Measurements from ENCODE around the gene MYH14.

MYH14 gene

DNA sequence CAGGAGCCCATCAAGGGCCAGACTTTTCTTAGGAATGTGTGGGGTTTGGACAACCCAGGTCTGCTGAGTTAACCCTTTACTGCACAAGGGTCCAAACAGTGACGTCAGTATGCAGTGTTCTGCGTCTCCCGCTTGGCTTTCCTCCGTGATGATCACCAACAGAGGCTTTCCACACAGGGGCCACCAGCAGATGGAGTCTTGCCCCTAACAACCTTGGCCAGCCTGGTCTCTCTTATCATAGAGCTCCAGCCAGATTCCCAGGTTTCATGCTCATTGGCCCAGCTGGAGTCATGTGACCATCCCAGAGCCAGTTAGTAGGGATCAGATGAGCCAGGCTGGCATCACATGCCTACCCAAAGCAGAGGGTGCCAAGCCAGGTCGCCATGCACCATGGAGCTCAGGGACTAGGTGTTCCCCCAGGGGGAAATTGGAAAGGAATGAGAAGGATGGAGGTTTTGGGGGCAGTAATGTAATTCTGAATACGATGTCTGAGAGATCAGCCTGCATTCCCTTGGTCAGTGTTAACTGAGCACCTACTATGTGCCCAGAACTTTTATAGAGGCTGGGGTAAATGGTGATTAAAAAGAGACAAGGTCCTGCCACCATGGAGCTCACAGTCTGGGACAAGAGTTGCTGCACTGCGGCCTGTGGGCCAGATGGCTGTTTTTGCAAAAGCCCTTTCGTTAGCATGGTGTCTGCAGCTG is 61.2 kb downstream of the MYH14 start:
- no peak for DNase-seq

DNA sequence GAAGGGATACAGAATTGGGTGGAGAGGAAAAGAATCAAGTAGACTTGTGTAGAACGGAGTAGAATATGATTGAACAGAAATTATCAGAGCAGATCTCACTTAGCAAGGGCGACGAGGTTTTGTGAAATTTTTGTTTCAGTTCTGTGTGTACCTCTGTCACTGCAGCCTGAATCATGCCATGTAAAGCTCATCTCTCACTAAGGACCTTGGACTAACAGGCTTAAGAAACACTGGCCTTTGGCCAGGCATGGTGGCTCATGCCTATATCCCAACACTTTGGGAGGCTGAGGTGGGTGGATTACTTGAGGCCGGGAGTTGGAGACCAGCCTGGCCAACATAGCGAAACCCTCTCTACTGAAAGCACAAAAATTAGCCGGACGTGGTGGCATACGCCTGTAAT is 62.6 kb downstream of the MYH14 start:
- DNase-seq: no peak

DNA sequence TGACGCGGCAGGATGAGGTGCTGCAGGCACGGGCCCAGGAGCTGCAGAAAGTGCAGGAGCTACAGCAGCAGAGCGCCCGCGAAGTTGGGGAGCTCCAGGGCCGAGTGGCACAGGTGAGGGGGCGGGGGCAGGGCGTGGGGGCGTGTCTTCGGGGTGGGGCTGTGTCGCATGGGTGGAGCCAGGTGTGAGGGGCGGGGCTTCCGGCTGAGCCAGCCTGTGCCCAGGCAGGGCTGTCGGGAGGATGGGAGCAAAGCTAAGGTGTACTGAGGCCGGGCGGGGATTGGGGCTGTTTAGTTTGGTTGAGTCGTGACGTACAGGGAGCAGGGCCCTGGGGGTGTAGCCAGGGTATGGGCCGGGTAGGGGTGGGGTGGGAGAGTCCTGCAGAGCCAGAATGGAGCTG is 63.5 kb downstream of the MYH14 start:
- DNase-seq: peak; percentile 59

DNA sequence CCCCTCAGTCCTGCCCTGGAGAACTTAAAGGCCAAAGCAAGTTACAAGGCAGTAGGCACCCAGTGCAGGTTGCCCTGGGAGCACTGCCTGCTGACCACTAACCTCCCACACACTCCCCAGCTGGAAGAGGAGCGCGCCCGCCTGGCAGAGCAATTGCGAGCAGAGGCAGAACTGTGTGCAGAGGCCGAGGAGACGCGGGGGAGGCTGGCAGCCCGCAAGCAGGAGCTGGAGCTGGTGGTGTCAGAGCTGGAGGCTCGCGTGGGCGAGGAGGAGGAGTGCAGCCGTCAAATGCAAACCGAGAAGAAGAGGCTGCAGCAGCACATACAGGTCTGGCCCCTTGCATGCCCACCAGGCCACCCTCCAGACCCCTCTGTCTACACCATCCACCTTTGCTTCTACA is 64.6 kb downstream of the MYH14 start:
- DNase-seq: no peak

DNA sequence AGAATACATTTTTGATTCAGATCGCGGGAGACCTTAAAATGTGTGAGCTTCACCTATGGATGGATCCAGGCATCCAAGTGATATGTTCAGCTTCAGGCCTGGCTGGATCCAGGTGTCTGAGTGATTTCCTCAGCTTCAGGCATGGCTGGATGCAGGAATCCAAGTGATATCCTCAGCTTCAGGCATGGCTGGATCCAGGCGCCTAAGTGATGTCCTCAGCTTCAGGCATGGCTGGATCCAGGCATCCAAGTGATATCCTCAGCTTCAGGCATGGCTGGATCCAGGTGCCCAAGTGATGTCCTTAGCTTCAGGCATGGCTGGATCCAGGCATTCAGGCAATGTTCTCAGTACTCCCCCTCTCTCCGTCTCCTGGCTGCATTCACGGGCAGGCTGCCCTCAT is 65.1 kb downstream of the MYH14 start:
- no peak for DNase-seq

DNA sequence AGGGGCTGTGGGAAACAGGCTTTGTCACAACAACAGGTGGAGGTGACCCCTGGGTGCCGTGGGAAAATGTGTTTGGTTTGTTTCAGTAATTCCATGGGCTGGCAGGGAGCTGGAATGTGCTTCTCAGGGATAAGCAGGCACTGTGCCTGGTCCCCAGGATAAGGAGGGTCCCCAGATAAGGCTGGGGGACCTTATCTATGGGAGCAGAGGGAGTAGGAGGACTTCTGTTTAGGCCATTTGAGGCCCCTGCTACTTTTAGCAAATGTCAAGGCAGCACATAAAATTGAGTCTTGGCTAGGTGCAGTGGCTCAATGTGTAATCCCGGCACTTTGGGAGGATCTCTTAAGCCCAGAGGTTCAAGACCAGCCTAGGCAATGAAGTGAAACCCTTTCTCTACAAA is 66.2 kb downstream of the MYH14 start:
- no peak for DNase-seq

DNA sequence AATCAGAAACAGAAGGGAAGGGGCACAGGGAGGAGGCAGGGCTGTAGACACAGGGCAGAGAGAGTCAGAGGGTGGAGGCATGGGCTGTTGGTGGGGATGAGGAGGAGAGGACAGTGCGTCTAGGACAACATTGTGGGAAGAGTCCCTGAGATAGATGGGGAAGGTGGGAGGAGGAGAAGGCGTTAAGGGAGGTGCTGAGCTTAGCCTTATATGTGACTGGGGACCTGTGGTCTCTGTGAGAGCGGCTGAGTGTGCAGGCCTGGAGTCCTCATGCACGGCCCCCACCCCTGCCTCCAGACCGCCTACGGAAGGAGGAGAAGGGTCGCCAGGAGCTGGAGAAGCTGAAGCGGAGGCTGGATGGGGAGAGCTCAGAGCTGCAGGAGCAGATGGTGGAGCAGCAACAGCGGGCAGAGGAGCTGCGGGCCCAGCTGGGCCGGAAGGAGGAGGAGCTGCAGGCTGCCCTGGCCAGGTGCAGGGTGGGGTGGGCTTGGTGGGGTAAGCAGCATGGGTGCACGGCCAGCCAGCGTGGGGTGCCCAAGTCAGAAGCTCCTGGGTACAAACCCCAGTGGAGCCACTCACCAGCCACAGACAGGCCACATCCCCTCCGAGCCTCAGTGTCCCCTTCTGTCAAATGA is 69.0 kb downstream of the MYH14 start:
- DNase-seq: no peak

- no peak for DNase-seq
Observed at GRCh38 chr19:50273821-50274220, 70.4 kb downstream of the MYH14 start.

DNA sequence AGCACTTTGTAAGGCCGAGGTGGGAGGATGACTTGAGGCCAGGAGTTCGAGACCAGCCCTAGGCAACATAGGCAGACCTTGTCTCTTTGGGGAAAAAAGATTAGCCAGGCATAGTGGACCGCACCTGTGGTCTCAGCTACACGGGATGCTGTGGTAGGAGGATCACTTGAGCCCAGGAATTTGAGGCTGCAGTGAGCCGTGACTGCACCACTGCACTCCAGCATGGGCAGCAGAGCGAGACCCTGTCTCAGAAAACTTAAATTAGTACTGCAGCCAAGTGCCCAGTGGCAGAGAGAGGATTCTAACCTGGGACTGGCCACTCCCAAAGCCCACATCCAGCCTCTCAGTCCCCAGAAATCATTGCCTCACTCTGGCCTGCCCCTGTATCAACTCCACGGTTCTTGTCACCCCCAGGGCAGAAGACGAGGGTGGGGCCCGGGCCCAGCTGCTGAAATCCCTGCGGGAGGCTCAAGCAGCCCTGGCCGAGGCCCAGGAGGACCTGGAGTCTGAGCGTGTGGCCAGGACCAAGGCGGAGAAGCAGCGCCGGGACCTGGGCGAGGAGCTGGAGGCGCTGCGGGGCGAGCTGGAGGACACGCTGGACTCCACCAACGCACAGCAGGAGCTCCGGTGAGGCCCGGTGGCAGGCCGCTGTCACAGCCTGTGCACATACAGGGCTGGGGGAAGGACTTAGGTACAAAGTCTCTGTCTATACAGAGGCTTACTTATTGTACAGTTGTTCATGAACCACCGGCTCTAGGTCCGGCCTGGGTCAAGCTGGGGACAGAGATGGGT is 72.4 kb downstream of the MYH14 start:
- no peak for DNase-seq

- DNase-seq: no peak
Observed at GRCh38 chr19:50276370-50277063, 73.1 kb downstream of the MYH14 start.

DNA sequence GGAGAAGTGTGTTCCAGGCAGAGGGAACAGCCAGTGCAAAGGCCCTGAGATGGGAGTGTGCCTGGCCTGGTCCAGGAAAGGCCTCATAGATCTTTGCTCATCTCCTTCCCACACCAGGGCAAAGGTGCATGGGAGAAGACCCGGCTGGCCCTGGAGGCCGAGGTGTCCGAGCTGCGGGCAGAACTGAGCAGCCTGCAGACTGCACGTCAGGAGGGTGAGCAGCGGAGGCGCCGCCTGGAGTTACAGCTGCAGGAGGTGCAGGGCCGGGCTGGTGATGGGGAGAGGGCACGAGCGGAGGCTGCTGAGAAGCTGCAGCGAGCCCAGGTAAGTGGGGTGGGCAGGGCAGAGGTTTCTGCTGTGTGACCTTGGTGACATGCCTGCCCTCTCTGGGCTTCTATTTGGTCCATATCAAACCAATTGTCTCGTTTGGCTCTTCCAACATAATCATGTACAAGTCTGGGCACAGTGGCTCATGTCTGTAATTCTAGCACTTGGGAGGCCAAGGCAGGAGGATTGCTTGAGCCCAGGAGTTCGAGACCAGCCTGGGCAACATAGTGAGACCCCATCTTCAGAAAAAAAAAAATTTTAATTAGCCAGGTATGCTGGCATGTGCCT is 74.7 kb downstream of the MYH14 start:
- no peak for DNase-seq

- DNase-seq: no peak
Observed at GRCh38 chr19:50280074-50280473, 76.7 kb downstream of the MYH14 start.

DNA sequence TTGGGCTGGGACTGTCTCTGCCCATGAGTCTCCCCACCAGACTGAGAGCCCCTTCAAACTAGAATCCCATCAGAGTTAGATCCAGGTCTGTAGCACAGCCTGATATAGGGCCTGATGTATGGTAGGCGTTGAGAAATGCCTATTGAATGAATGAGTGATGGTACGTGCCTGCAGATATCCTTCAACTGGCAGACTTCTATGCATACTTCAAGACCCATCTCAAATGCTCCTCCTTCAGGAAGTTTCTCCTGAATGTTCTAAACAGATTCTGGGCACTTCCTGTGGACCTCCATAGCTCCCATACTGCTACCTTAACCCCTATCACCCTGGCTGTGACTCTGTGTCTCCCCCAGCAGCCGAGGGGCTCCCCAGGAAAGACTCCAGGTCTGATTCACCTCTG is 77.6 kb downstream of the MYH14 start:
- no peak for DNase-seq

DNA sequence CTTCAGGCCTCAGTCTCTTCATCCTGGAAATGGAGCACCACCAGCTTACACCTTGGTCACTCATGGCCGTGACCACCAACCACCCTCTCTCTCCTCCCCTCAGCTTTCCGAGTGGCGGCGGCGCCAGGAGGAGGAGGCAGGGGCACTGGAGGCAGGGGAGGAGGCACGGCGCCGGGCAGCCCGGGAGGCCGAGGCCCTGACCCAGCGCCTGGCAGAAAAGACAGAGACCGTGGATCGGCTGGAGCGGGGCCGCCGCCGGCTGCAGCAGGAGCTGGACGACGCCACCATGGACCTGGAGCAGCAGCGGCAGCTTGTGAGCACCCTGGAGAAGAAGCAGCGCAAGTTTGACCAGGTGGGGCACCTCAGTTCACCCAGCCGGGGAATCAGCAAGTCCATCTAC is 78.1 kb downstream of the MYH14 start:
- DNase-seq: no peak

DNA sequence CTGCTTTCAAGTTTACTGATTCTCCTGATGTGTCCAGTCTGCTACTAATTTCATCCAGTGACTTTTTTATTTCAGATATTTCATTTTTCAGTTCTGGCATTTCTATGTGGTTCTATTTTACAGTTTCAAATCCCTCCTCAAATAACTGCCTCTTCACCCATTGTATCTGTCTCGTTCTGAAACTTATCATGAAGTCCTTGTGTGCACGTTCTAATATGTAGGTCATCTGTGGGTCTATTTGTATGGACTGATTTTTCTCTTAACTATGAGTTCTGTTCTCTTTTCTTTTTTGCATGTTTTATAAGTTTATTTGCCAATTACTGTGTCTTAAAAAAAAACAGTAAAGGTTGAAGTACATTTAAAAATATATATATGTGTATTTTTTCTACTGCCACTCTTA is 82.4 kb downstream of the MYH14 start:
- no peak for DNase-seq

GRCh38 chr19:50286443-50286842 is 83.0 kb downstream of the MYH14 start:
- DNase-seq: no peak

GRCh38 chr19:50287331-50287730 is 83.9 kb downstream of the MYH14 start:
- no peak for DNase-seq

- no peak for DNase-seq
Observed at GRCh38 chr19:50288954-50289353, 85.5 kb downstream of the MYH14 start.

- no peak for DNase-seq
Observed at GRCh38 chr19:50290011-50290410, 86.6 kb downstream of the MYH14 start.

DNA sequence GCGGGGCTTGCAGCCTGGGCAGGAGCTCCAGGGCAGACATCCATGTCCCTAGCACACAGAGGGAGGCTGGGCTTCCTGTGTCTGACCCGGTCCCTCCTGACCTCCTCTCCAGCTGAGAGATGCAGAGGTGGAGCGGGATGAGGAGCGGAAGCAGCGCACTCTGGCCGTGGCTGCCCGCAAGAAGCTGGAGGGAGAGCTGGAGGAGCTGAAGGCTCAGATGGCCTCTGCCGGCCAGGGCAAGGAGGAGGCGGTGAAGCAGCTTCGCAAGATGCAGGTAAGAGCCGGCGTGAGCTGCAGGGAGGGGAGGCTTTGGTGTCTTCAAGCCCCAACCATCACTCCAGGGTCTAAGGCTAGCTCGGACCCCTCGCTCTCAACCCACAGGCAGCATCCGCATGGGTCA is 87.4 kb downstream of the MYH14 start:
- DNase-seq: no peak

DNA sequence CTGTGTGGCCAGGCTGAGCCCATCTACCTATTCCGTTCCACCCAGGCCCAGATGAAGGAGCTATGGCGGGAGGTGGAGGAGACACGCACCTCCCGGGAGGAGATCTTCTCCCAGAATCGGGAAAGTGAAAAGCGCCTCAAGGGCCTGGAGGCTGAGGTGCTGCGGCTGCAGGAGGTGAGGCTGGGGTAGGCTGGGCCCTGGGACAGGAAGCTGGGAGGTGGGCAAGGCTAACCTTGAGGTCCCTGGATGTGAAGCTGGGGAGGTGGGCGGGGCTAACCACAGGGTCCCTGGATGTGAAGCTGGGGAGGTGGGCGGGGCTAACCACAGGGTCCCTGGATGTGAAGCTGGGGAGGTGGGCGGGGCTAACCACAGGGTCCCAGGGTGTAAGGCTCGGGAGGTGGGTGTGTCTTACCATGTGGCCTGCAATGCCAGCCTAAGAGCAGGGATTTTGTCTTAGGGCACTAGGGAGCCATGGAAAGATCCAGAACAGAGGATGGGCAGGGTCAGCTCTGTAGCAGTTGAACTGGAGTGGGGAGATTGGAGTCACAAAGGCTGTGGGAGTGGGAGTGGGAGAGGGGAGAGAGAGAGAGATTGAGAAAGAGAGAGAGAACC is 88.9 kb downstream of the MYH14 start:
- no peak for DNase-seq

GRCh38 chr19:50293263-50294004 is 90.0 kb downstream of the MYH14 start:
- DNase-seq: no peak

Measured in activated CD8-positive, alpha-beta memory T cell treated with anti-CD3 and anti-CD28 coated beads for 24 hours (primary cell).